Measurements from ENCODE around the gene RXRA.

RXRA gene

GRCh38 chr9:134420974-134421432, 94.7 kb downstream of the RXRA start:
- DNase-seq = no peak

- no peak for DNase-seq
Measured at GRCh38 chr9:134421888-134422287, 95.6 kb downstream of the RXRA start.

GRCh38 chr9:134422301-134423090, 96.2 kb downstream of the RXRA start:
- DNase-seq = no peak

- no peak for DNase-seq
Measured at GRCh38 chr9:134423166-134423565, 96.9 kb downstream of the RXRA start.

- no peak for DNase-seq
Measured at GRCh38 chr9:134423749-134424148, 97.5 kb downstream of the RXRA start.

GRCh38 chr9:134424818-134425217, 98.6 kb downstream of the RXRA start:
- DNase-seq = no peak

GRCh38 chr9:134425401-134425800, 99.1 kb downstream of the RXRA start:
- no peak for DNase-seq

- DNase-seq = no peak
Measured at GRCh38 chr9:134425812-134426211, 99.6 kb downstream of the RXRA start.

- DNase-seq = no peak
Measured at GRCh38 chr9:134426436-134426835, 100.2 kb downstream of the RXRA start.

- no peak for DNase-seq
Measured at GRCh38 chr9:134427153-134427782, 101.0 kb downstream of the RXRA start.

GRCh38 chr9:134428559-134428958, 102.3 kb downstream of the RXRA start:
- no peak for DNase-seq

GRCh38 chr9:134429007-134429406, 102.8 kb downstream of the RXRA start:
- no peak for DNase-seq

- DNase-seq = no peak
Measured at GRCh38 chr9:134429481-134429880, 103.2 kb downstream of the RXRA start.

GRCh38 chr9:134431095-134431494, 104.8 kb downstream of the RXRA start:
- DNase-seq = no peak

- no peak for DNase-seq
Measured at GRCh38 chr9:134431626-134432025, 105.4 kb downstream of the RXRA start.

GRCh38 chr9:134432471-134432870, 106.2 kb downstream of the RXRA start:
- no peak for DNase-seq

GRCh38 chr9:134433101-134433500, 106.8 kb downstream of the RXRA start:
- no peak for DNase-seq

- DNase-seq = no peak
Measured at GRCh38 chr9:134433909-134434882, 107.9 kb downstream of the RXRA start.

GRCh38 chr9:134434894-134435506, 108.7 kb downstream of the RXRA start:
- DNase-seq = peak; percentile 90

GRCh38 chr9:134435550-134436378, 109.5 kb downstream of the RXRA start:
- no peak for DNase-seq

GRCh38 chr9:134436379-134436762, 110.1 kb downstream of the RXRA start:
- no peak for DNase-seq

GRCh38 chr9:134436911-134437310, 110.7 kb downstream of the RXRA start:
- DNase-seq = no peak

Data from amniotic stem cell (primary cell).